Endothelial cell of umbilical vein (primary cell): ENCODE data around the gene RASD1.

Source experiments
- CTCF ChIP-seq, 2 donors: IDR thresholded peaks; 1 replicate in 1 of 2; 2 replicates in 1 of 2; pipeline ENCODE4 v1.5.1; 2011; ENCODE audit warnings: low read length in 2 of 2, mild to moderate bottlenecking in 2 of 2, moderate library complexity in 2 of 2, control low read depth in 1 of 2, inconsistent platforms in 1 of 2, low read depth in 1 of 2; ENCODE audit not compliant: insufficient read depth in 1 of 2; ENCODE audit errors: extremely low read depth in 1 of 2
- EZH2 ChIP-seq: IDR thresholded peaks from 2 replicates; pipeline ENCODE4 v1.6.1; 2012; ENCODE audit warnings: borderline replicate concordance, low read depth, mild to moderate bottlenecking, moderate library complexity, low read length, inconsistent platforms; ENCODE audit not compliant: severe bottlenecking
- JUN ChIP-seq: IDR thresholded peaks from 2 replicates; pipeline ENCODE4 v1.6.1; 2011; ENCODE audit warnings: borderline replicate concordance, low read depth; ENCODE audit not compliant: insufficient read length, insufficient read depth
- MAX ChIP-seq: IDR thresholded peaks from 2 replicates; pipeline ENCODE4 v1.6.1; 2011; ENCODE audit not compliant: insufficient read depth, insufficient read length
- POLR2A ChIP-seq: IDR thresholded peaks from 2 replicates; pipeline ENCODE4 v1.6.1; 2012; ENCODE audit warnings: low read depth, mild to moderate bottlenecking, control low read depth, low read length
- POLR2AphosphoS5 ChIP-seq: IDR thresholded peaks from 2 replicates; pipeline ENCODE4 v1.6.1; 2012; ENCODE audit warnings: low read depth, mild to moderate bottlenecking, control low read depth, low read length, moderate library complexity; ENCODE audit not compliant: insufficient read depth

- no peak for TF ChIP-seq CTCF (IDR thresholded peaks at IDR 0.05; ENCODE audit: extremely low read depth in 1 of 2, insufficient read depth in 1 of 2, low read depth in 1 of 2, low read length in 2 of 2)
- TF ChIP-seq POLR2AphosphoS5: no peak
- TF ChIP-seq EZH2: no peak
- no peak for TF ChIP-seq POLR2A
- TF ChIP-seq JUN: no peak
- no peak for TF ChIP-seq MAX
Observed at GRCh38 chr17:17532991-17533390, 36.8 kb upstream of the RASD1 start.
